Activated naive CD4-positive, alpha-beta T cell treated with anti-CD3 and anti-CD28 coated beads for 36 hours (primary cell): ENCODE results near the gene OTOG. TPM values are rescaled to one million over a fixed set of nuclear protein-coding genes. Genes with fewer than 3 reads are reported as not detected.

ENCODE experiments used
- CTCF ChIA-PET: fragments of 350-600 bp; sonication (Branson Sonifier 250); formaldehyde crosslinking; loops from one replicate; lab custom pipeline; 2021; ENCODE audit warnings: antibody characterized with exemption; lab: Charles Lee
- DNase-seq: peaks from one replicate; pipeline ENCODE4 v3.0.0-alpha.2; 2020
- H3K27ac Mint-ChIP-seq: one replicate; pipeline ENCODE4 v1.8.0; 2021; ENCODE audit warnings: mild to moderate bottlenecking, mixed read lengths
- H3K27me3 Mint-ChIP-seq: one replicate; pipeline ENCODE4 v1.8.0; 2021; ENCODE audit warnings: low read depth, mixed read lengths
- H3K36me3 Mint-ChIP-seq: one replicate; pipeline ENCODE4 v1.8.0; 2021; ENCODE audit warnings: low read depth, mixed read lengths
- H3K4me1 Mint-ChIP-seq: one replicate; pipeline ENCODE4 v1.8.0; 2021; ENCODE audit warnings: low read depth, mixed read lengths
- H3K4me3 Mint-ChIP-seq: one replicate; pipeline ENCODE4 v1.8.0; 2021; ENCODE audit warnings: mild to moderate bottlenecking, moderate library complexity, mixed read lengths
- H3K9me3 Mint-ChIP-seq: one replicate; pipeline ENCODE4 v1.8.0; 2021; ENCODE audit warnings: mixed read lengths
- intact Hi-C: fragments of 100-400 bp; cut with micrococcal nuclease; formaldehyde crosslinking; loops from one replicate; pipeline ENCODE4 v1.15.1; 2023
- total RNA-seq, 2 experiments: library from RNA; stranded (reverse); gene quantifications; one replicate each; pipeline ENCODE4 v1.2.3, GENCODE V29; 2021

OTOG gene
- total RNA-seq, 2 experiments from 2014 or later: not detected

- intact Hi-C loops: no loop called here
- DNase-seq: no peak
- no peak overlapping the region for H3K4me3 Mint-ChIP-seq
- H3K9me3 Mint-ChIP-seq: no peaks in the 10 kb centered on the region
- H3K4me1 Mint-ChIP-seq: peaks cover 3% of the 10 kb centered on the region
- no peak overlapping the region for H3K27ac Mint-ChIP-seq
- H3K27me3 Mint-ChIP-seq: no peaks in the 10 kb centered on the region
- no peaks in the 10 kb centered on the region for H3K36me3 Mint-ChIP-seq
- CTCF ChIA-PET: interaction anchor here (1.0 kb wide), 1 partner anchor 127 kb away, joined by 3 read pairs; no protein-coding TSS in a partner anchor
Observed at GRCh38 chr11:17604201-17604914, 57.3 kb downstream of the OTOG start.

- no peak overlapping the region for H3K4me3 Mint-ChIP-seq
- intact Hi-C loops: no loop called here
- no peak for DNase-seq
- H3K27ac Mint-ChIP-seq: no peak overlapping the region
- CTCF ChIA-PET: interaction anchor here (1.0 to 1.7 kb wide), 2 partner anchors 127 to 374 kb away, joined by 3 read pairs; no protein-coding TSS in a partner anchor
- H3K4me1 Mint-ChIP-seq: peaks cover 3% of the 10 kb centered on the region
- no peaks in the 10 kb centered on the region for H3K27me3 Mint-ChIP-seq
- no peaks in the 10 kb centered on the region for H3K9me3 Mint-ChIP-seq
- H3K36me3 Mint-ChIP-seq: no peaks in the 10 kb centered on the region
Observed at GRCh38 chr11:17604915-17605233, 57.8 kb downstream of the OTOG start.

GRCh38 chr11:17605651-17606122 is 58.6 kb downstream of the OTOG start:
- CTCF ChIA-PET: interaction anchor here (1.7 kb wide), 1 partner anchor 373 kb away, joined by 3 read pairs; no protein-coding TSS in a partner anchor
- Mint-ChIP-seq H3K36me3 (no peaks in the 10 kb centered on the region), H3K27ac (no peak overlapping the region), H3K4me1 (peaks cover 3% of the 10 kb centered on the region), H3K4me3 (no peak overlapping the region), H3K27me3 (no peaks in the 10 kb centered on the region), H3K9me3 (no peaks in the 10 kb centered on the region)
- no peak for DNase-seq
- intact Hi-C loops: no loop called here

- Mint-ChIP-seq H3K27ac (no peak overlapping the region), H3K4me3 (no peak overlapping the region), H3K36me3 (no peaks in the 10 kb centered on the region), H3K4me1 (no peaks in the 10 kb centered on the region), H3K27me3 (no peaks in the 10 kb centered on the region), H3K9me3 (no peaks in the 10 kb centered on the region)
- CTCF ChIA-PET: interaction anchor here (1.7 kb wide), 1 partner anchor 373 kb away, joined by 3 read pairs; no protein-coding TSS in a partner anchor
- DNase-seq: no peak
- intact Hi-C loops: no loop called here
Observed at GRCh38 chr11:17606233-17607082, 59.4 kb downstream of the OTOG start.

- CTCF ChIA-PET: no interaction called here
- no peak for DNase-seq
- H3K27ac Mint-ChIP-seq: no peak overlapping the region
- H3K4me1 Mint-ChIP-seq: no peaks in the 10 kb centered on the region
- no peaks in the 10 kb centered on the region for H3K36me3 Mint-ChIP-seq
- H3K9me3 Mint-ChIP-seq: no peaks in the 10 kb centered on the region
- no peak overlapping the region for H3K4me3 Mint-ChIP-seq
- no peaks in the 10 kb centered on the region for H3K27me3 Mint-ChIP-seq
- intact Hi-C loops: no loop called here
Observed at GRCh38 chr11:17607083-17607429, 60.0 kb downstream of the OTOG start.

- DNase-seq: no peak
- H3K4me3 Mint-ChIP-seq: no peak overlapping the region
- H3K36me3 Mint-ChIP-seq: no peaks in the 10 kb centered on the region
- no peaks in the 10 kb centered on the region for H3K4me1 Mint-ChIP-seq
- intact Hi-C loops: no loop called here
- CTCF ChIA-PET: no interaction called here
- H3K27me3 Mint-ChIP-seq: no peaks in the 10 kb centered on the region
- no peaks in the 10 kb centered on the region for H3K9me3 Mint-ChIP-seq
- no peak overlapping the region for H3K27ac Mint-ChIP-seq
Observed at GRCh38 chr11:17607591-17608570, 60.8 kb downstream of the OTOG start.

- no peaks in the 10 kb centered on the region for H3K4me1 Mint-ChIP-seq
- DNase-seq: no peak
- no peaks in the 10 kb centered on the region for H3K27me3 Mint-ChIP-seq
- H3K9me3 Mint-ChIP-seq: no peaks in the 10 kb centered on the region
- intact Hi-C loops: no loop called here
- no peak overlapping the region for H3K4me3 Mint-ChIP-seq
- H3K27ac Mint-ChIP-seq: no peak overlapping the region
- CTCF ChIA-PET: no interaction called here
- H3K36me3 Mint-ChIP-seq: no peaks in the 10 kb centered on the region
Observed at GRCh38 chr11:17608821-17609220, 61.8 kb downstream of the OTOG start.

GRCh38 chr11:17609291-17610084 is 62.4 kb downstream of the OTOG start:
- CTCF ChIA-PET: interaction anchor here (0.6 kb wide), 1 partner anchor 364 kb away, joined by 3 read pairs; no protein-coding TSS in a partner anchor
- intact Hi-C loops: no loop called here
- Mint-ChIP-seq H3K27ac (no peak overlapping the region), H3K27me3 (peaks cover 2% of the 10 kb centered on the region), H3K9me3 (no peaks in the 10 kb centered on the region), H3K4me3 (no peak overlapping the region), H3K36me3 (no peaks in the 10 kb centered on the region), H3K4me1 (no peaks in the 10 kb centered on the region)
- no peak for DNase-seq

- Mint-ChIP-seq H3K36me3 (no peaks in the 10 kb centered on the region), H3K27ac (no peak overlapping the region), H3K27me3 (peaks cover 4% of the 10 kb centered on the region), H3K4me3 (no peak overlapping the region), H3K9me3 (no peaks in the 10 kb centered on the region), H3K4me1 (no peaks in the 10 kb centered on the region)
- intact Hi-C loops: no loop called here
- DNase-seq: no peak
- CTCF ChIA-PET: interaction anchor here (0.6 kb wide), 2 partner anchors 12 to 363 kb away, joined by 3 read pairs; no protein-coding TSS in a partner anchor
Observed at GRCh38 chr11:17610085-17610894, 63.2 kb downstream of the OTOG start.

GRCh38 chr11:17611049-17611448 is 64.0 kb downstream of the OTOG start:
- no peaks in the 10 kb centered on the region for H3K36me3 Mint-ChIP-seq
- CTCF ChIA-PET: interaction anchor here (0.6 kb wide), 1 partner anchor 13 kb away, joined by 3 read pairs; no protein-coding TSS in a partner anchor
- H3K27me3 Mint-ChIP-seq: peaks cover 4% of the 10 kb centered on the region
- H3K4me1 Mint-ChIP-seq: no peaks in the 10 kb centered on the region
- intact Hi-C loops: no loop called here
- H3K27ac Mint-ChIP-seq: no peak overlapping the region
- no peak for DNase-seq
- H3K4me3 Mint-ChIP-seq: no peak overlapping the region
- no peaks in the 10 kb centered on the region for H3K9me3 Mint-ChIP-seq
